Smooth muscle cell (in vitro differentiated cells): ENCODE results near the gene SLC47A2. TPM values are rescaled to one million over a fixed set of nuclear protein-coding genes. Genes with fewer than 3 reads are reported as not detected.
"Not testable (repeated sequence)": the region's sequence is repeated elsewhere in the genome, so short reads cannot be mapped to it uniquely, and the experiment has no call there.

Experiments
- DNase-seq: peaks from one replicate; lab custom pipeline; 2025; ENCODE audit not compliant: unreplicated experiment; lab: John Stamatoyannopoulos, UW
- H2AFZ ChIP-seq: fragments of 200-600 bp; sonication (generic); 2 replicates; pipeline ENCODE4 v1.6.0; 2016; ENCODE audit warnings: antibody characterized with exemption, low read depth, mild to moderate bottlenecking
- H3F3A ChIP-seq: fragments of 200-600 bp; sonication (generic); 2 replicates; pipeline ENCODE4 v1.6.0; 2017; ENCODE audit warnings: antibody characterized with exemption, low read depth
- H3K27ac ChIP-seq: fragments of 200-600 bp; sonication (generic); 2 replicates; pipeline ENCODE4 v1.5.1; 2016; ENCODE audit warnings: low read depth, mild to moderate bottlenecking
- H3K27me3 ChIP-seq: fragments of 200-600 bp; sonication (generic); 2 replicates; pipeline ENCODE4 v1.6.1; 2016; ENCODE audit warnings: low read depth, mild to moderate bottlenecking
- H3K36me3 ChIP-seq: fragments of 200-600 bp; sonication (generic); 2 replicates; pipeline ENCODE4 v1.5.1; 2016; ENCODE audit warnings: low read depth
- H3K4me1 ChIP-seq: fragments of 200-600 bp; sonication (generic); 2 replicates; pipeline ENCODE4 v1.5.1; 2016; ENCODE audit warnings: low read depth
- H3K4me2 ChIP-seq: fragments of 200-600 bp; sonication (generic); 2 replicates; pipeline ENCODE4 v1.6.0; 2016; ENCODE audit warnings: mild to moderate bottlenecking
- H3K4me3 ChIP-seq: fragments of 200-600 bp; sonication (generic); 2 replicates; pipeline ENCODE4 v1.5.1; 2016; ENCODE audit warnings: mild to moderate bottlenecking
- H3K79me2 ChIP-seq: fragments of 200-600 bp; sonication (generic); 2 replicates; pipeline ENCODE4 v1.6.0; 2016; ENCODE audit warnings: low read depth, mild to moderate bottlenecking
- H3K9ac ChIP-seq: fragments of 200-600 bp; sonication (generic); 2 replicates; pipeline ENCODE4 v1.6.0; 2016; ENCODE audit warnings: low read depth
- H3K9me3 ChIP-seq: fragments of 200-600 bp; sonication (generic); replicated peaks from 2 replicates; pipeline ENCODE4 v1.5.1; 2016; ENCODE audit warnings: low read depth
- H4K20me1 ChIP-seq: fragments of 200-600 bp; sonication (generic); 2 replicates; pipeline ENCODE4 v1.6.0; 2016; ENCODE audit warnings: low read depth
- WGBS: methylation state at CpG from one replicate; pipeline ENCODE4 v1.1.7; 2016; ENCODE audit warnings: low lambda C conversion rate; 5-methylcytosine and 5-hydroxymethylcytosine counted together
- polyA plus RNA-seq: library from polyadenylated mRNA; unstranded; fragments of >200 nt; fragmentation: Nextera tagmentation; extraction: Ambion mirVana; gene quantifications from 2 replicates; pipeline ENCODE4 v1.2.1, GENCODE V29; 2016
- total RNA-seq: library from RNA; depleted of rRNA; stranded (reverse); fragments of >200 nt; gene quantifications from 2 replicates; pipeline ENCODE4 v1.2.3, GENCODE V29; 2014
- TF ChIP-seq, protein P1 (sequence below): fragments of 200-600 bp; sonication (generic); IDR thresholded peaks from 2 replicates; pipeline ENCODE4 v1.5.1; 2017; ENCODE audit warnings: borderline replicate concordance, mild to moderate bottlenecking, antibody characterized with exemption; ENCODE audit not compliant: insufficient read depth, poor library complexity, severe bottlenecking

Gene SLC47A2
- total and polyA plus RNA-seq, 2 experiments from 2014 or later, result not detected

DNA sequence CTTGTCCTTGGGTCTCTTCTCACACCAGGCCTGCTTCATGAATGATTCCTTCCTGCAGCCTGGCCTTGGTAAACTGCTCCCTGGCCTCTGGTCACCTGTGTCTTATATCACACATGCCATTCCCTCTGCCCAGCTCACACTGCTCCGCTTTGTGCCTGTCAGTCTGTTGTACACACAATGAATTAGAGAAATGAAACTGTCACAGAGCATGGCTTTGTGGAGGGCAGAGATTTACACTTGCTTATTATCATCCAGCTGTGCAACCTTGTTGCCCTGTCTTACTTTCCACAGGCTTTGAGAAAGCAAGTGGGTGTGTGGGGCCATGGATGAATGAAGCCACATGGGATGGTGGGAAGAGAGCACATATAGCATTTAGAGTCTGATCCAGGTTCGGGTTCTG is 45.5 kb downstream of the SLC47A2 start:
- Histone ChIP-seq H3K27ac (no peak overlapping the region), H3K4me2 (no peak overlapping the region), H3K9ac (no peak overlapping the region), H3K79me2 (no peaks in the 10 kb centered on the region), H2AFZ (no peak overlapping the region), H3K4me3 (no peak overlapping the region), H3K27me3 (no peaks in the 10 kb centered on the region), H3K36me3 (no peaks in the 10 kb centered on the region), H4K20me1 (no peaks in the 10 kb centered on the region), H3F3A (no peaks in the 10 kb centered on the region), H3K4me1 (no peaks in the 10 kb centered on the region), H3K9me3 (no peaks in the 10 kb centered on the region)
- no peak for DNase-seq
- TF ChIP-seq, protein P1, sequence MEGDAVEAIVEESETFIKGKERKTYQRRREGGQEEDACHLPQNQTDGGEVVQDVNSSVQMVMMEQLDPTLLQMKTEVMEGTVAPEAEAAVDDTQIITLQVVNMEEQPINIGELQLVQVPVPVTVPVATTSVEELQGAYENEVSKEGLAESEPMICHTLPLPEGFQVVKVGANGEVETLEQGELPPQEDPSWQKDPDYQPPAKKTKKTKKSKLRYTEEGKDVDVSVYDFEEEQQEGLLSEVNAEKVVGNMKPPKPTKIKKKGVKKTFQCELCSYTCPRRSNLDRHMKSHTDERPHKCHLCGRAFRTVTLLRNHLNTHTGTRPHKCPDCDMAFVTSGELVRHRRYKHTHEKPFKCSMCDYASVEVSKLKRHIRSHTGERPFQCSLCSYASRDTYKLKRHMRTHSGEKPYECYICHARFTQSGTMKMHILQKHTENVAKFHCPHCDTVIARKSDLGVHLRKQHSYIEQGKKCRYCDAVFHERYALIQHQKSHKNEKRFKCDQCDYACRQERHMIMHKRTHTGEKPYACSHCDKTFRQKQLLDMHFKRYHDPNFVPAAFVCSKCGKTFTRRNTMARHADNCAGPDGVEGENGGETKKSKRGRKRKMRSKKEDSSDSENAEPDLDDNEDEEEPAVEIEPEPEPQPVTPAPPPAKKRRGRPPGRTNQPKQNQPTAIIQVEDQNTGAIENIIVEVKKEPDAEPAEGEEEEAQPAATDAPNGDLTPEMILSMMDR, result no peak
- WGBS, result 100% methylated on average over 2 of the region's 2 CpGs

DNA sequence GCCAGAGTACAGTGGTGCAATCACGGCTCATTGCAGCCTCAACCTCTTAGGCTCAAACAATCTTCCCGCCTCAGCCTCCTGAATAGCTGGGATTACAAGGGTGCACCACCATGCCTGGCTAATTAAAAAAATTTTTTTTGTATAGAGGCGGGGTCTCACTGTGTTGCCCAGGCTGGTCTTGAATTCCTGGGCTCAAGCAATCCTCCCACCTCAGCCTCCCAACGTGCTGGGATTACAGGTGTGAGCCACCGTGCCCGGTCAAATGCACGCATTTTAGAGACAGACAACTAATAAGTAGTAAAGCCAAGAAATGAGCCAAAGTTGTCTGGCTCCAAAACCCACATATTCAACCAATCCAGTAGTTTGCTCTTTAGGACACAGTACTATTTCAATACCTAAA is 46.7 kb downstream of the SLC47A2 start:
- H3K4me2 ChIP-seq, H4K20me1 ChIP-seq, H3K9ac ChIP-seq, H3K36me3 ChIP-seq, H3K4me3 ChIP-seq, H3K4me1 ChIP-seq, H3K79me2 ChIP-seq, H3K9me3 ChIP-seq, DNase-seq, H2AFZ ChIP-seq, H3K27me3 ChIP-seq, H3F3A ChIP-seq, H3K27ac ChIP-seq: not testable (repeated sequence)
- 98% methylated on average over 7 of the region's 7 CpGs for WGBS

DNA sequence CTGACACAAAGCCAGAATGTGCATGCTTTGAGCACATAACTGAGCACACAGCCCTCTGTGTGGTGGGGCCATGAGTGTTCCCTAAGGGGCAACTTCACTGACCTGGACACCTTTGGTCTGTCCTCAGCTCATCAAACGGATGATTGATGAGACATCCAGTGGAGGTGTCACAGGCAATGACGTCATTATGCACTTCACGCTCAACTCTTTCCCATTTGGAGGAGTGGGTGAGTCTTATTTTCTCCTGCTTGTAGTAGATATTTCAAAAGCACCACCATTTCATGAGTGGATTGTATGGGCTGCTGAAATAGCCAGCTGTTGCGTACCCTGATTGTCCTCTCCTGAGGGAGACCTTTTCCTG is 51.6 kb downstream of the SLC47A2 start:
- peaks cover 8% of the 10 kb centered on the region for H3K36me3 ChIP-seq
- H3K4me1 ChIP-seq, result no peaks in the 10 kb centered on the region
- H3K9me3 ChIP-seq, result no peaks in the 10 kb centered on the region
- no peaks in the 10 kb centered on the region for H4K20me1 ChIP-seq
- 89% methylated on average over 4 of the region's 4 CpGs for WGBS
- H3K4me2 ChIP-seq, result no peak overlapping the region
- TF ChIP-seq, protein P1, result no peak
- no peaks in the 10 kb centered on the region for H3K27me3 ChIP-seq
- H3K79me2 ChIP-seq, result no peaks in the 10 kb centered on the region
- no peak for DNase-seq
- H3F3A ChIP-seq, result no peaks in the 10 kb centered on the region
- no peak overlapping the region for H3K27ac ChIP-seq
- no peak overlapping the region for H2AFZ ChIP-seq
- H3K4me3 ChIP-seq, result no peak overlapping the region
- no peak overlapping the region for H3K9ac ChIP-seq

DNA sequence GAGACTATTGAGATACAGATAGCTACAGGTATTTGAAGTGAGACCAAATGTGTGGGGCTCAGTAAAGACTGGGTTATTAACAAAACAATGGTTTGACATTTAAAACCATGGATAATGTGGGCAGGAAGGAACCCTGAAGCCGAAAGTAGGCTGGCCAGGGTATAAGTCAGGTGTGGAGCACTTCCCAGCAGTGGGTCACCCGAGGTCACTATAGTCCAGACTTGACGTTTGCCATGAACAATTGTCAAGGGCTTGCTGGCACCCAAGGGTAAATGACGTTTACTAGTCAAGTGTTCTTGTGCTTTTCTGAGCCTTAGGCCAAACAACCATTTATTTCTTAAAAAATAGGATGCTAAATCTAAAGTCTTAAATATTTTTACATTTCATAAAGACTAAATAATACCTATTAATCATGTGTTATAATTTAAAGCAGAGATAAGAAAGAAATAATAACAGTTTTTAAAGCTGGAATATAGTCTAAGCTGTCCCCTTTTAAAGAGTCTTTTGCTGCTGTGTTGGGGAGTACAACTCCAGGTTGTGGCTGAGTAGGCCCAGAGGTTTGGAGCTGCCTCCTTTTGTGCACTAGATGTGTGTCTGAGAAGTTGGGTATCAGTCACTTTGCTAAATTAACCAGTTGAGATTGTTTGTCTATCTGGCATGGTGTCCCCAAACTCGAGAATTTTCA is 52.1 kb downstream of the SLC47A2 start:
- Histone ChIP-seq H3K27me3 (no peaks in the 10 kb centered on the region), H2AFZ (no peak overlapping the region), H3K4me1 (no peaks in the 10 kb centered on the region), H3K9me3 (no peaks in the 10 kb centered on the region), H3K27ac (no peak overlapping the region), H3K4me2 (no peak overlapping the region), H3K4me3 (no peak overlapping the region), H3K9ac (no peak overlapping the region), H3F3A (no peaks in the 10 kb centered on the region), H3K36me3 (peaks cover 8% of the 10 kb centered on the region), H3K79me2 (no peaks in the 10 kb centered on the region), H4K20me1 (no peaks in the 10 kb centered on the region)
- TF ChIP-seq, protein P1, result no peak
- 91% methylated on average over 5 of the region's 5 CpGs for WGBS
- no peak for DNase-seq
